ENCODE results near the gene ZNF35. TPM values are rescaled to one million over a fixed set of nuclear protein-coding genes. Genes with fewer than 3 reads are reported as not detected.

Gene ZNF35
- total RNA-seq (2014; rRNA removed; shearing (Covaris generic)), result 17.0 and 18.7 TPM in 2 replicates

DNA sequence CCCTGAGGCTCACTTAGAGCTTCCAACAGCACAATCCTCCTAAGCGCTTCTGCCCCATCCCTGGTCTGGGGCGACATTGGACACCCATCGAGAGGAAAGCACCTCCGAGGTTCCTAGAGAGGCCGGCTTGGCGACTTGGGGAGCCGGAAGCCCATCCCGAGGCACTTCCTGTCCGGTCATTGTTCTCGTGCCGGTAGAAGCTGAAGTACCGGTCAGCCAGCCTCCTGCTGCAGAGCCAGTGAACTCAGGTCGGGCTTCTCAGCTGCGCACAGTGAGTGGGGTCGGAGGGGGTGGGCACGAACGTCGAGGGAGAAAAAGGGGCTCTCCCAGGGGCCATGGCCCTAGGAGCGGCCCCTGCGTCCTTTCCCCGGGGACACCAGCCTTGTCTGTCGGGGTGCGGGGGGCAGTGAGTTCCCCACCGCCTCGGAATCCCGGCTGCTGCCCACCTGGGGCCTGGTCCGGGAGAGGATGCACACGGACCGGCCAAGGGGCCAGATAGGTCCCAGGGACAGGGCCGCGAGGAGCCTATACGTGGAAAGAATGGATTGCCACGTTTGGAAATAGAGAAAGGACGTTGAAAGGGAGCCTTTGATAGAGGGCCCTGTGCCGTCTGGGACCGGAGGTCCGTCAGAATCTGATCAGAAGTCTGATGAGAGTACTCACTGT is at the start of gene ZNF35:
Gene ZNF35 (plus strand): TSS at position 169 of the 666 bp plus-strand sequence. CDS start 2,336 bp downstream, outside the sequence.
- peak within 1 kb of the TSS; percentile 91 for H3K4me3 ChIP-seq
- peak within 1 kb of the TSS; percentile 60 for H3K27ac ChIP-seq
- H3K4me1 ChIP-seq, result no peaks in the 10 kb centered on the region

DNA sequence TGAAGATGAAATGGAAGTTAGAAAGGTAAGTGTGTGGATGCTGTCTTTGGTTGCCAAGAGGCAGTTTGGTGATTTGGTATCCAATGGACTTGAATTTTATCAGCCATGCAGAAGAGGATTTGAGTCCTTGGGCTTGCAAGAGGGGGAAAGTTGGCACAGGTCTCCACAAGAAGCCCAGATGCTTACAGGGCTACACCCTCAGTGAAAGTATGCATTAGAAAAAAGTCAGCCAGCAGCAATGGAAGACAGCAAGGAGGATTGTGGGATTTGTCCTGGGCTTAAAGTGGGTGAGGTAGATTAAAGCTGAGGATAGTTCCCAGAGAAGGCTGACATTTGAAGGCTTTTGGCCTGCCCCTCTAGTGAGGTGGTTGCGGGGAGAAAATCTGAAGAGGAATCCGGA is 46.8 kb upstream of the ZNF35 start:
- Histone ChIP-seq H3K27me3 (no peaks in the 10 kb centered on the region), H3K4me1 (no peaks in the 10 kb centered on the region), H3K36me3 (peaks cover 16% of the 10 kb centered on the region), H3K9me3 (replicated peaks) (no peaks in the 10 kb centered on the region), H3K27ac (no peak overlapping the region), H3K4me3 (no peak overlapping the region)
- no peak for DNase-seq

More for the DNA sequence above, at the start of gene ZNF35:
- Histone ChIP-seq H3K9me3 (replicated peaks) (peaks cover 3% of the 10 kb centered on the region; the same call in 1 of the 2 replicates), H3K27me3 (no peaks in the 10 kb centered on the region), H3K36me3 (peaks cover 50% of the 10 kb centered on the region)
- peak; percentile 90 to 94 for DNase-seq

DNA sequence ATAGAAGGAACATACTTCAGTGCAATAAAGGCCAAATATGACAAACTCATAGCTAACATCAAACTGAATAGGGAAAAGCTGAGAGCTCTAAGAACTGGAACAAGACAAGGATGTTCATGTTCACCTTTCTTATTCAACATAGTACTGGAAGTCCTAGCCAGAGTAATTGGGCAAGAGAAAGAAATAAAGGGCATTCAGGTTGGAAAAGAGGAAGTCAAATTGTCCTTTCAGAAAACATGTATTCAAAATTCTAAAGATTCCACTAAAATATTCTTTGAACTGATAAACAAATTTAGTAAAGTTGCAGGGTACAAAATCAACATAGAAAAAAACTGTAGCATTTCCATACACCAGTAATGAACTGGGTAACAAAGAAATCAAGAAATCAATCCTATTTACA is 35.9 kb upstream of the ZNF35 start:
- Histone ChIP-seq H3K9me3 (replicated peaks) (no peaks in the 10 kb centered on the region), H3K27me3 (no peaks in the 10 kb centered on the region), H3K4me1 (no peaks in the 10 kb centered on the region), H3K36me3 (no peaks in the 10 kb centered on the region), H3K4me3 (no peak overlapping the region), H3K27ac (no peak overlapping the region)
- no peak for DNase-seq

- Histone ChIP-seq H3K27me3 (no peaks in the 10 kb centered on the region), H3K4me3 (peak within 1 kb of the TSS; percentile 70), H3K4me1 (no peaks in the 10 kb centered on the region), H3K9me3 (replicated peaks) (no peaks in the 10 kb centered on the region), H3K36me3 (no peaks in the 10 kb centered on the region), H3K27ac (peak within 1 kb of the TSS; percentile 66)
- peak; percentile 90 to 94 for DNase-seq
Observed at GRCh38 chr3:44624749-44625480, 23.6 kb upstream of the ZNF35 start, which contains the start of gene ZNF197. Gene ZNF197, plus strand, starts transcription at chr3:44625036. Its CDS starts 4,119 bp downstream, at chr3:44629155.

- Histone ChIP-seq H3K9me3 (replicated peaks) (no peaks in the 10 kb centered on the region), H3K27me3 (no peaks in the 10 kb centered on the region), H3K36me3 (0 out of 2 replicates have a peak, but pooled peaks cover 3% of the 10 kb centered on the region), H3K4me3 (no peak overlapping the region), H3K27ac (no peak overlapping the region), H3K4me1 (no peaks in the 10 kb centered on the region)
- DNase-seq, result no peak
Observed at GRCh38 chr3:44628716-44629115, 19.8 kb upstream of the ZNF35 start.

DNA sequence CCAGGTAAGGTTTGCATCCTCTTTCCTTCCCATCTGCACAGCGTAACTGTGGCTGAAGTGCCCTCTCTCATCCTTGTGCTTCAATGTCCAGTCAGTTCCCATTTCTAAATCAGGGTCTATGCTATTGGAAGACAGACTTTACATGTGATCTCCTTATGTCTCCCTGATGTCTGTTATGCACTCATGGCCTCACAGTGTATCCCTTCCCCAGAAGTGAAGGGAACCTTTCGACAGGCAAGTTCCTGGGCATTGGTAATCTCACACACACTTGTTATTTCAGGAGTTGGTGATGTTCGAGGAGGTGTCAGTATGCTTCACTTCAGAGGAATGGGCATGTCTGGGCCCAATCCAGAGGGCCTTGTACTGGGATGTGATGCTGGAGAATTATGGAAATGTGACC is 16.3 kb upstream of the ZNF35 start:
- Histone ChIP-seq H3K4me3 (no peak overlapping the region), H3K27me3 (no peaks in the 10 kb centered on the region), H3K36me3 (peaks cover 20% of the 10 kb centered on the region), H3K27ac (no peak overlapping the region), H3K4me1 (no peaks in the 10 kb centered on the region), H3K9me3 (replicated peaks) (no peaks in the 10 kb centered on the region; the same call in 1 of the 2 replicates)
- DNase-seq, result no peak

DNA sequence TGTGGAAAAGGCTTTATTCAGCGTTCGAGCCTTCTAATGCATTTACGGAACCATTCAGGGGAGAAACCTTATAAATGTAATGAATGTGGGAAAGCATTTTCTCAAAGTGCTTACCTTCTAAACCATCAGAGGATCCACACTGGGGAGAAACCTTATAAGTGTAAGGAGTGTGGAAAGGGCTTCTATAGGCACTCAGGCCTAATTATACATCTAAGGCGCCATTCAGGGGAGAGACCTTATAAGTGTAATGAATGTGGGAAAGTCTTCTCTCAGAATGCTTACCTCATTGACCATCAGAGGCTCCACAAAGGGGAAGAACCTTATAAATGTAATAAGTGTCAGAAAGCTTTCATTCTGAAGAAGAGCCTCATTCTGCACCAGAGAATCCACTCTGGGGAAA is 6.2 kb upstream of the ZNF35 start:
- Histone ChIP-seq H3K9me3 (replicated peaks) (peaks cover 6% of the 10 kb centered on the region), H3K4me1 (no peaks in the 10 kb centered on the region), H3K36me3 (peaks cover 65% of the 10 kb centered on the region), H3K4me3 (no peak overlapping the region), H3K27ac (no peak overlapping the region), H3K27me3 (no peaks in the 10 kb centered on the region)
- DNase-seq, result no peak

DNA sequence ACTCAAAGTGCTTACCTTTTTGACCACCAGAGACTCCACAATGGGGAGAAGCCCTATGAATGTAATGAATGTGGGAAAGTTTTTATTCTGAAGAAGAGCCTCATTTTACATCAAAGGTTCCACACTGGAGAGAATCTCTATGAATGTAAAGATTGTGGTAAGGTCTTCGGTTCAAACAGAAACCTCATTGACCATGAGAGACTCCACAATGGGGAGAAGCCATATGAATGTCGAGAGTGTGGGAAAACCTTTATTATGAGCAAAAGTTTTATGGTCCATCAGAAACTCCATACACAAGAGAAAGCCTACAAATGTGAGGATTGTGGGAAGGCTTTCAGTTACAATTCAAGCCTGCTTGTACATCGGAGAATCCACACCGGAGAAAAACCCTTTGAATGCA is 5.5 kb upstream of the ZNF35 start:
- Histone ChIP-seq H3K4me3 (no peak overlapping the region), H3K4me1 (no peaks in the 10 kb centered on the region), H3K9me3 (replicated peaks) (peaks cover 6% of the 10 kb centered on the region), H3K27ac (no peak overlapping the region), H3K36me3 (peaks cover 66% of the 10 kb centered on the region), H3K27me3 (no peaks in the 10 kb centered on the region)
- no peak for DNase-seq

GRCh38 chr3:44647771-44648170 is 761 bp upstream of the ZNF35 start:
- Histone ChIP-seq H3K4me3 (peak overlapping the region; percentile 91), H3K4me1 (no peaks in the 10 kb centered on the region), H3K36me3 (peaks cover 50% of the 10 kb centered on the region), H3K27ac (no peak overlapping the region), H3K27me3 (no peaks in the 10 kb centered on the region), H3K9me3 (replicated peaks) (peaks cover 5% of the 10 kb centered on the region; the same call in 1 of the 2 replicates)
- DNase-seq, result no peak

DNA sequence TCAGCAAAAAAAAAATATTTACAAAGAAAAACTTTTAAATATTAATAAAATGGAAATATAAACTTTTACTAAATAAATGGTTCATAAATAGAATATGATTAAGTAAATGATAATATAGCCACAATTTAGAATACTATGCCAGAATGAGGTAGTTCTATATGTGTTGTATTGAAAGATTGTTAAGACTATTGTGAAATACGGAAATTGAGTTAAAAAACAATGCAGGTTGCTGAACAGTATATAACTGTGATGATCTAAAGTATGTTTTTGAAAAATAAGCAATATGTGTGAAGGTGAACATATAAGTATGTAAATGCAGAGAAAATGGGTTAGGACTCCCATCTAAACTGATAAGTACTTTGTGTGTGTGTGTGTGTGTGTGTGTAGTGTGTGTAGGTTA is 1.2 kb downstream of the ZNF35 start:
- H3K27ac ChIP-seq, result no peak overlapping the region
- no peaks in the 10 kb centered on the region for H3K27me3 ChIP-seq
- peaks cover 53% of the 10 kb centered on the region for H3K36me3 ChIP-seq
- DNase-seq, result no peak
- no peaks in the 10 kb centered on the region for H3K4me1 ChIP-seq
- peaks cover 3% of the 10 kb centered on the region; the same call in 1 of the 2 replicates for H3K9me3 ChIP-seq (replicated peaks)
- peak overlapping the region; percentile 91; the same call in 1 of the 2 replicates for H3K4me3 ChIP-seq

DNA sequence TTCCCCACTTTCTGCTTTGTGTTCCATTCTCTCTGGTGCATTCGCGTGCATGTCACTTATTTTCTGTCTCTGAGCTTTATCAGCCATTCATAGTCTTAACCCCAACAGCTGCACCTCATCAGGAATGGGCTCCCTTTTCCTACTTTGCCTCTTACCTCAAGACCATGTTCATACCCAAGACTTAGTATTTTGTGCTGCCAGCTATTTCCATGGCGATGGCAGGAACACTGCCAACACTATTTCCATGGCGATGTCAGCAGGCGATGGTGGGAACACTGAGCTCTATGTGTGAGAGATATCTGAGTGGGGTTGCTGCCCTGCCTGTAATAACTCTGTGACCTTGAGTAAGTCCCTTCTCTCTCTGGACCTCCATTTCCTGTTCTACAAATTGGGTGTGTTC is 5.5 kb downstream of the ZNF35 start:
- no peaks in the 10 kb centered on the region for H3K4me1 ChIP-seq
- no peak for DNase-seq
- H3K27ac ChIP-seq, result no peak overlapping the region
- no peaks in the 10 kb centered on the region for H3K27me3 ChIP-seq
- peaks cover 6% of the 10 kb centered on the region; the same call in 1 of the 2 replicates for H3K9me3 ChIP-seq (replicated peaks)
- H3K36me3 ChIP-seq, result peaks cover 83% of the 10 kb centered on the region
- H3K4me3 ChIP-seq, result no peak overlapping the region

DNA sequence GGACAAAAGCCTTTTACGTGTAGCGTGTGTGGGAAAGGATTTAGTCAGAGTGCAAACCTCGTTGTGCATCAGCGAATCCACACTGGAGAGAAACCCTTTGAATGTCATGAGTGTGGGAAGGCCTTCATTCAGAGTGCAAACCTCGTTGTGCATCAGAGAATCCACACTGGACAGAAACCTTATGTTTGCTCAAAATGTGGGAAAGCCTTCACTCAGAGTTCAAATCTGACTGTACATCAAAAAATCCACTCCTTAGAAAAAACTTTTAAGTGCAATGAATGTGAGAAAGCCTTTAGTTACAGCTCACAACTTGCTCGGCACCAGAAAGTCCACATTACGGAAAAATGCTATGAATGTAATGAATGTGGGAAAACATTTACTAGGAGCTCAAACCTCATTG is 10.5 kb downstream of the ZNF35 start:
- no peaks in the 10 kb centered on the region for H3K27me3 ChIP-seq
- no peaks in the 10 kb centered on the region for H3K4me1 ChIP-seq
- peaks cover 3% of the 10 kb centered on the region; the same call in 1 of the 2 replicates for H3K9me3 ChIP-seq (replicated peaks)
- no peak overlapping the region for H3K4me3 ChIP-seq
- no peak overlapping the region for H3K27ac ChIP-seq
- peaks cover 85% of the 10 kb centered on the region for H3K36me3 ChIP-seq
- DNase-seq, result no peak

GRCh38 chr3:44659434-44659833 is 10.9 kb downstream of the ZNF35 start:
- Histone ChIP-seq H3K27ac (no peak overlapping the region), H3K9me3 (replicated peaks) (peaks cover 3% of the 10 kb centered on the region; the same call in 1 of the 2 replicates), H3K4me3 (no peak overlapping the region), H3K4me1 (no peaks in the 10 kb centered on the region), H3K27me3 (no peaks in the 10 kb centered on the region), H3K36me3 (peaks cover 83% of the 10 kb centered on the region)
- DNase-seq, result no peak

- H3K27me3 ChIP-seq, result no peaks in the 10 kb centered on the region
- H3K9me3 ChIP-seq (replicated peaks), result peaks cover 3% of the 10 kb centered on the region; the same call in 1 of the 2 replicates
- no peak for DNase-seq
- peaks cover 69% of the 10 kb centered on the region for H3K36me3 ChIP-seq
- H3K4me3 ChIP-seq, result no peak overlapping the region
- no peak overlapping the region for H3K27ac ChIP-seq
- H3K4me1 ChIP-seq, result no peaks in the 10 kb centered on the region
Observed at GRCh38 chr3:44661189-44661588, 12.7 kb downstream of the ZNF35 start.

- Histone ChIP-seq H3K9me3 (replicated peaks) (no peaks in the 10 kb centered on the region; the same call in 1 of the 2 replicates), H3K36me3 (peaks cover 32% of the 10 kb centered on the region), H3K27me3 (no peaks in the 10 kb centered on the region), H3K4me3 (no peak overlapping the region), H3K27ac (no peak overlapping the region), H3K4me1 (no peaks in the 10 kb centered on the region)
- no peak for DNase-seq
Observed at GRCh38 chr3:44665173-44665572, 16.6 kb downstream of the ZNF35 start.

All from SJCRH30 (cell line).